Endothelial cell of umbilical vein (primary cell): ENCODE data around the gene NTRK2. TPM values are rescaled to one million over a fixed set of nuclear protein-coding genes. Genes with fewer than 3 reads are reported as not detected.

Experiments
- BruUV-seq: library from RNA; stranded (reverse); fragments of 400-500 nt; replicated peaks from 2 replicates; lab custom pipeline; 2021; lab: Mats Ljungman, UMichigan
- CTCF ChIA-PET: fragments of 300-600, 350-600 bp; sonication (Branson Sonifier 250); formaldehyde crosslinking; loops from one replicate; lab custom pipeline; 2021; ENCODE audit warnings: antibody characterized with exemption, inconsistent platforms; lab: Charles Lee
- POLR2A ChIA-PET: fragments of 300-600, 350-600 bp; sonication (Branson Sonifier 250); formaldehyde crosslinking; loops from one replicate; lab custom pipeline; 2021; ENCODE audit warnings: antibody characterized with exemption, inconsistent platforms; lab: Charles Lee
- DNase-seq: peaks from one replicate; pipeline ENCODE4 v3.0.0-alpha.2; 2011; ENCODE audit warnings: low read depth, low spot score
- FAIRE-seq: peaks from 2 replicates; lab custom pipeline; 2011; peaks lifted over from hg19 to GRCh38; lab: Jason Lieb, UNC
- H2AFZ ChIP-seq: 2 replicates; pipeline ENCODE4 v1.6.0; 2012; ENCODE audit warnings: low read depth, low read length, control low read depth, inconsistent platforms
- H3K27ac ChIP-seq: 2 replicates; pipeline ENCODE4 v1.5.1; 2011; ENCODE audit warnings: low read depth, mild to moderate bottlenecking, control low read depth, low read length, moderate library complexity; ENCODE audit not compliant: insufficient read depth
- H3K27me3 ChIP-seq, 2 experiments: 2 replicates each; pipeline versions ENCODE4 v1.6.0 to v1.6.1; 2011; ENCODE audit warnings: low read length in 2 of 2, mixed read lengths in 1 of 2; ENCODE audit not compliant: control insufficient read depth in 2 of 2, insufficient read depth in 2 of 2
- H3K36me3 ChIP-seq, 2 experiments: 2 replicates in 1 of 2; 3 replicates in 1 of 2; pipeline ENCODE4 v1.5.1; 2011; ENCODE audit warnings: low read length in 2 of 2, mild to moderate bottlenecking in 1 of 2, moderate library complexity in 1 of 2; ENCODE audit not compliant: control insufficient read depth in 2 of 2, insufficient read depth in 2 of 2; ENCODE audit errors: extremely low read depth in 1 of 2
- H3K4me1 ChIP-seq: 3 replicates; pipeline ENCODE4 v1.5.1; 2011; ENCODE audit warnings: mild to moderate bottlenecking, low read length; ENCODE audit not compliant: control insufficient read depth, insufficient read depth; ENCODE audit errors: extremely low read depth
- H3K4me2 ChIP-seq: 2 replicates; pipeline ENCODE4 v1.6.1; 2011; ENCODE audit warnings: low read length, control low read depth, mixed read lengths; ENCODE audit not compliant: insufficient read depth
- H3K4me3 ChIP-seq, 3 experiments: fragments of 200-600 bp in 1 of 3; sonication (generic), shearing (Covaris generic) in 1 of 3; replicated peaks in 1 of 3; 2 replicates each; pipeline ENCODE4 v1.5.1; 2011 to 2016; ENCODE audit warnings: control low read depth in 3 of 3, low read length in 3 of 3, mild to moderate bottlenecking in 2 of 3, inconsistent platforms in 1 of 3, low read depth in 1 of 3, moderate library complexity in 1 of 3; ENCODE audit not compliant: insufficient read depth in 1 of 3
- H3K79me2 ChIP-seq: 2 replicates; pipeline ENCODE4 v1.6.0; 2012; ENCODE audit warnings: low read length, inconsistent platforms; ENCODE audit not compliant: control insufficient read depth, insufficient read depth
- H3K9ac ChIP-seq: replicated peaks from 2 replicates; pipeline ENCODE3; 2011; ENCODE audit warnings: low read length, control low read depth; ENCODE audit not compliant: insufficient read depth; ENCODE audit errors: extremely low read depth
- H3K9me1 ChIP-seq: replicated peaks from 3 replicates; pipeline ENCODE4 v1.6.0; 2011; ENCODE audit warnings: mild to moderate bottlenecking, low read length; ENCODE audit not compliant: control insufficient read depth, insufficient read depth; ENCODE audit errors: extremely low read depth
- H3K9me3 ChIP-seq: replicated peaks from 2 replicates; pipeline ENCODE4 v1.5.1; 2012; ENCODE audit warnings: low read length, inconsistent platforms; ENCODE audit not compliant: control insufficient read depth, insufficient read depth
- H4K20me1 ChIP-seq: replicated peaks from 2 replicates; pipeline ENCODE3; 2011; ENCODE audit warnings: mild to moderate bottlenecking, low read length; ENCODE audit not compliant: control insufficient read depth, insufficient read depth; ENCODE audit errors: extremely low read depth
- EZH2 ChIP-seq: IDR thresholded peaks from 2 replicates; pipeline ENCODE4 v1.6.1; 2012; ENCODE audit warnings: borderline replicate concordance, low read depth, mild to moderate bottlenecking, moderate library complexity, low read length, inconsistent platforms; ENCODE audit not compliant: severe bottlenecking
- FOS ChIP-seq: IDR thresholded peaks from 2 replicates; pipeline ENCODE4 v1.6.1; 2011; ENCODE audit warnings: mild to moderate bottlenecking, low read length, moderate library complexity, borderline replicate concordance; ENCODE audit not compliant: insufficient read depth
- GATA2 ChIP-seq: IDR thresholded peaks from 2 replicates; pipeline ENCODE4 v1.7.0; 2011; ENCODE audit warnings: low read depth, mild to moderate bottlenecking, moderate library complexity, mixed read lengths, low read length; ENCODE audit not compliant: insufficient read length, insufficient read depth
- JUN ChIP-seq: IDR thresholded peaks from 2 replicates; pipeline ENCODE4 v1.6.1; 2011; ENCODE audit warnings: borderline replicate concordance, low read depth; ENCODE audit not compliant: insufficient read length, insufficient read depth
- MYC ChIP-seq: IDR thresholded peaks from one replicate; pipeline ENCODE4 v1.6.1; 2011; ENCODE audit warnings: mild to moderate bottlenecking, low read depth, low read length
- POLR2A ChIP-seq: IDR thresholded peaks from 2 replicates; pipeline ENCODE4 v1.6.1; 2012; ENCODE audit warnings: low read depth, mild to moderate bottlenecking, control low read depth, low read length
- POLR2AphosphoS5 ChIP-seq: IDR thresholded peaks from 2 replicates; pipeline ENCODE4 v1.6.1; 2012; ENCODE audit warnings: low read depth, mild to moderate bottlenecking, control low read depth, low read length, moderate library complexity; ENCODE audit not compliant: insufficient read depth
- dilution Hi-C: fragments of 300-500 bp; cut with MboI; formaldehyde crosslinking; loops from one replicate; pipeline ENCODE4 v1.15.0; 2019; ENCODE audit warnings: low sequenced_read_pairs; ENCODE audit not compliant: extremely low pct_ligation_motif_present
- intact Hi-C: fragments of 100-400 bp; cut with micrococcal nuclease; formaldehyde crosslinking; loops from one replicate; pipeline ENCODE4 v1.10.0; 2022
- polyA plus RNA-seq, 4 experiments: library from polyadenylated mRNA; depleted of rRNA in 3 of 4; stranded (reverse) in 3 of 4; unstranded in 1 of 4; fragments of >200 nt; gene quantifications; 2 replicates each; pipeline versions ENCODE4 v1.2.1 to v1.2.3, GENCODE V29; 2011 to 2012; ENCODE audit warnings: missing spikeins in 1 of 4
- total RNA-seq: library from RNA; stranded (reverse); gene quantifications from 2 replicates; pipeline ENCODE4 v1.2.3, GENCODE V29; 2021
- TF ChIP-seq, protein P1 (sequence below), 2 donors: IDR thresholded peaks; 1 replicate in 1 of 2; 2 replicates in 1 of 2; pipeline ENCODE4 v1.5.1; 2011; ENCODE audit warnings: low read length in 2 of 2, mild to moderate bottlenecking in 2 of 2, moderate library complexity in 2 of 2, control low read depth in 1 of 2, inconsistent platforms in 1 of 2, low read depth in 1 of 2; ENCODE audit not compliant: insufficient read depth in 1 of 2; ENCODE audit errors: extremely low read depth in 1 of 2
- TF ChIP-seq, protein P2 (sequence below): IDR thresholded peaks from 2 replicates; pipeline ENCODE4 v1.6.1; 2011; ENCODE audit not compliant: insufficient read depth, insufficient read length

Gene NTRK2
- total and polyA plus RNA-seq, 2 donors (not counting 3 experiments of a cell fraction or from before 2014, with no cell fraction given) = 0.01 to 0.13 TPM

DNA sequence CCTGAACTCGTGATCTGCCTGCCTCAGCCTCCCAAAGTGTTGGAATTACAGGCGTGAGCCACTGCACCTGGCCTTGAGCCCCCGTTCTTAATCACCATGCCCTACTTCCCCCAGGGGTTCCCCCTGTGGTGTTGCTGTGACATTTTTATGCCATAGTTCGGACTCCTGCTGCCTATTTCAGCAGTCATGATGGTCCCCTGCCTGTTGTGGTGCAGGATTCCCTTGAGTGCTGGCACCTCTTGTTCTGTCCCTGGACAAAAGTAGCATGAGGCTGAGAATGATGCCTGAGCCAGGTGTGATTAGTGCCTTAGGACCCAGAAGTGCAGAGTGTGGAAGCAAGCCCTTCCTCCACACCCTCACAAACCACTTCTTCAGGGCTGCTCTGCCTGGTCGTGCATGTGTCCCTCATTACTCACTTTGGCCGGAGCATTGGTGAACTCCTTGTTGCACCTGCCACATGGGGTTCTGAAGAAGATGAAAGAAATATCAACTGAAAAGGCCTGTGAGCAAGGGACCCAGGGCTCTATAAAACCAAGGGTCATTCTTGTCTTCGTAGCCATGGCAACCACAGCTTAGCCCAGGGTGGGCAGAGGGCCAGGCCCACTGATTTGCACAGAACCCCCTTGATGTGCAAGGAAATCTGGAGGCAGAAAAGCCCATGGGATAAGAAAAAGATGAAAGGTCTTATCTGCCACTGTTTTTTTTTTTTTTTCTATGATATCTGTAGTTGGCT, 228.0 kb downstream of the NTRK2 start:
- CTCF ChIA-PET = no interaction called here
- dilution Hi-C loops = no loop called here
- no TSS peak for BruUV-seq

More for the DNA sequence above, 228.0 kb downstream of the NTRK2 start:
- Histone ChIP-seq H3K36me3 (no peaks in the 10 kb centered on the region), H3K9ac (no peak overlapping the region), H2AFZ (no peak overlapping the region), H3K27ac (no peak overlapping the region), H3K27me3 (peaks cover 0 to 2% of the 10 kb centered on the region in 2 experiments), H3K79me2 (no peaks in the 10 kb centered on the region), H3K4me2 (no peak overlapping the region), H4K20me1 (no peaks in the 10 kb centered on the region), H3K4me1 (no peaks in the 10 kb centered on the region), H3K9me3 (no peaks in the 10 kb centered on the region), H3K4me3 (no peak overlapping the region), H3K9me1 (no peaks in the 10 kb centered on the region)
- DNase-seq (no peak), FAIRE-seq (no peak)
- intact Hi-C loops = no loop called here
- TF ChIP-seq, protein P1, sequence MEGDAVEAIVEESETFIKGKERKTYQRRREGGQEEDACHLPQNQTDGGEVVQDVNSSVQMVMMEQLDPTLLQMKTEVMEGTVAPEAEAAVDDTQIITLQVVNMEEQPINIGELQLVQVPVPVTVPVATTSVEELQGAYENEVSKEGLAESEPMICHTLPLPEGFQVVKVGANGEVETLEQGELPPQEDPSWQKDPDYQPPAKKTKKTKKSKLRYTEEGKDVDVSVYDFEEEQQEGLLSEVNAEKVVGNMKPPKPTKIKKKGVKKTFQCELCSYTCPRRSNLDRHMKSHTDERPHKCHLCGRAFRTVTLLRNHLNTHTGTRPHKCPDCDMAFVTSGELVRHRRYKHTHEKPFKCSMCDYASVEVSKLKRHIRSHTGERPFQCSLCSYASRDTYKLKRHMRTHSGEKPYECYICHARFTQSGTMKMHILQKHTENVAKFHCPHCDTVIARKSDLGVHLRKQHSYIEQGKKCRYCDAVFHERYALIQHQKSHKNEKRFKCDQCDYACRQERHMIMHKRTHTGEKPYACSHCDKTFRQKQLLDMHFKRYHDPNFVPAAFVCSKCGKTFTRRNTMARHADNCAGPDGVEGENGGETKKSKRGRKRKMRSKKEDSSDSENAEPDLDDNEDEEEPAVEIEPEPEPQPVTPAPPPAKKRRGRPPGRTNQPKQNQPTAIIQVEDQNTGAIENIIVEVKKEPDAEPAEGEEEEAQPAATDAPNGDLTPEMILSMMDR (IDR thresholded peaks at IDR 0.05; ENCODE audit: extremely low read depth in 1 of 2, insufficient read depth in 1 of 2, low read depth in 1 of 2, low read length in 2 of 2) = no peak
- TF ChIP-seq POLR2A (no peak), GATA2 (no peak), FOS (no peak), MYC (no peak), POLR2AphosphoS5 (no peak), JUN (no peak), EZH2 (no peak)
- TF ChIP-seq, protein P2, sequence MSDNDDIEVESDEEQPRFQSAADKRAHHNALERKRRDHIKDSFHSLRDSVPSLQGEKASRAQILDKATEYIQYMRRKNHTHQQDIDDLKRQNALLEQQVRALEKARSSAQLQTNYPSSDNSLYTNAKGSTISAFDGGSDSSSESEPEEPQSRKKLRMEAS = no peak
- POLR2A ChIA-PET = no interaction called here
